LHCN-M2 (cell line): ENCODE measurements around the gene RASSF6. TPM values are rescaled to one million over a fixed set of nuclear protein-coding genes. Genes with fewer than 3 reads are reported as not detected.
A peak's percentile ranks its signal among the peaks of the same experiment; 100 is the strongest.
"Not testable (repeated sequence)": the region's sequence is repeated elsewhere in the genome, so short reads cannot be mapped to it uniquely, and the experiment has no call there.

Source experiments
- DNase-seq: peaks from one replicate; pipeline ENCODE4 v3.0.0-alpha.2; 2012; ENCODE audit warnings: low read depth
- polyA plus RNA-seq: library from polyadenylated mRNA; unstranded; fragments of >200 nt; gene quantifications from one replicate; pipeline ENCODE4 v1.2.1, GENCODE V29; 2012; ENCODE audit warnings: missing spikeins
- total RNA-seq: library from RNA; depleted of rRNA; stranded (reverse); fragments of >200 nt; gene quantifications from 2 replicates; pipeline ENCODE4 v1.2.3, GENCODE V29; 2014; rRNA removed

The RASSF6 gene, protein sequence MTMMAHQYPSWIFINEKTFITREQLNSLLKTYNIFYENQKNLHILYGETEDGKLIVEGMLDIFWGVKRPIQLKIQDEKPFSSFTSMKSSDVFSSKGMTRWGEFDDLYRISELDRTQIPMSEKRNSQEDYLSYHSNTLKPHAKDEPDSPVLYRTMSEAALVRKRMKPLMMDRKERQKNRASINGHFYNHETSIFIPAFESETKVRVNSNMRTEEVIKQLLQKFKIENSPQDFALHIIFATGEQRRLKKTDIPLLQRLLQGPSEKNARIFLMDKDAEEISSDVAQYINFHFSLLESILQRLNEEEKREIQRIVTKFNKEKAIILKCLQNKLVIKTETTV
- 0.17 and 0.51 TPM in 2 replicates for total RNA-seq
- polyA plus RNA-seq, result not detected

DNA sequence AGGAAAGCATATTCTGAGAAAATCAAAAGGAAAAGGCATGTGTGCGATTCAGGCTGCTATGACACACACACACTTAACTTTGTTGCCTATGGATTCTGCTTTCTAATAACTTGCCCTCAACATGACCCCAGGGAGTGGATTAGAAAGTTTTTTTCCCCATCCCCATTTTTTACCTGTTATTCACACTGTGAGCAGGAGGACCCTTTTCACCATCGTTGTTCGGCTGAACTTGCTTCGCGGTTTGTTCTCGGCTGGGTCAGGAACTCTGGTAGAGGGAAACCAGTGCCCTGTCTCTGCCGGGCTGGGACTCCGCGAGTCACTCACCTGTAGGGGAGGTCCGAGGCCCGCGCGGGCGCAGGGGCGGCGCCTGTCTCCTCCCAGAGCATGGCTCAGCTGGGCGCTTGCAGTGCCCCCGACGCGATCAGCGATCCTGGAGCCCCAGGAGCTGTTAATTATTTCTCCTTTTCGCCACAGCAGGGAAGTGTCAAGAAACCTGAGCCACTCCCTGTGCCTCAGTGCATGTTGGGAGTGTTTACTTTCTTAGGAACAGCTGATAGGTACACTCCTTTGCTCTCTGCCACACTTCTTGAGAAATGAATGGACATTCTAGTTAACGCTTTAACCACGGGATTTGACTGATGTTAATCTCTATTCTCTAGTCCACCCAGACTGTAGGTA, at the start of gene RASSF6:
RASSF6 (minus strand) TSS at position 322 of the 678 bp plus-strand sequence. CDS start 8,641 bp downstream, outside the sequence.
- DNase-seq, result no peak

DNA sequence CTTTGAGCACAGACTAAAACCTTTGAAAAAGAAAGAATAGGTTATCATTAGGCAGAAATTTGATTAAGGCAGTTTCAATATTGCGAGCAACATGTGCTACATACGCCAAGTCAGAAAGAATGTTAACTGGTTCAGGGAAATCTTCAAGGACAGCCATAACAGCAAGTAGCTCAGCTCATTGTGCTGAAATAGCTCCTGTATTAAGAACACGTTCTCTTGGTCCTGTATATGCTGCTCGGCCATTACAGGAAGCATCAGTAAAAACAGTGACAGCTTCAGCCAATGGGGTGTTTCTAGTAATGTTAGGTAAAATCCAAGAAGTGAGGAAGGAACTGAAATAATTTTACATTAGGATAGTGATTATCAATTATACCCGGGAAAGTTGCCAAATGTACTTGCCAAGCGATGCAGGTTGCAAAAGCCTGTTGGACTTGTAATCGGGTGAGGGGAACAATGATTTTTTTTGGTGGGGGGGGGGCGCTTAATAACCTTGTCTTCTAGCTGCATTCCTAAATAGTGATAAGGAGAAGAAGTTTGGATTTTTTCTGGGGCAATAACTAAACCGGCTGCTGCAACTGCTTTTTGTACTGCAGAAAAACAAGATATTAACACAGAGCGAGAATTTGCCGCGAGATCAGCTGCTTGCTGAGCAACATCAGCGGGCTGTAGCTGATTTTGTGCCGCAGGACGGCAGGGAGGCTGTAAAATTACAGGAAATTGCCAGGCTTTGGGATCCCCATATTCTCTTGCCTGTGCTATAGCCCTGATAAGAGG, 49.4 kb upstream of the RASSF6 start:
- DNase-seq, result no peak

DNA sequence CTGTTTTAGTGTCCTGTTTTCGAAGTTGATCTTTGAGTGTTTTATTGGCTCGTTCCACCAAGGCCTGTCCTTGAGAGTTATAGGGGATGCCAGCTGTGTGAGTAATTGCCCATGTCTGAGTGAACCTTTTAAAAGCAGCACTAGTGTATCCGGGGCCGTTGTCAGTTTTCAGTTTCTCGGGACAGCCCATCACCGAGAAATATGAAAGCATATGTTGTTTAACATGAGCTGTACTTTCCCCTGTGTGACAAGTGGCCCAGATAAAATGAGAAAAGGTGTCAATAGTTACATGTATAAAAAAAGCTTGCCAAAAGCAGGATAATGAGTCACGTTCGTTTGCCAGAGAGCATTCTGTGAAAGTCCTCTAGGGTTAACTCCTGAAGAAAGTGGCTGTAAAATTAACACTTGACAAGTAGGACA, 48.6 kb upstream of the RASSF6 start:
- DNase-seq, result no peak

DNA sequence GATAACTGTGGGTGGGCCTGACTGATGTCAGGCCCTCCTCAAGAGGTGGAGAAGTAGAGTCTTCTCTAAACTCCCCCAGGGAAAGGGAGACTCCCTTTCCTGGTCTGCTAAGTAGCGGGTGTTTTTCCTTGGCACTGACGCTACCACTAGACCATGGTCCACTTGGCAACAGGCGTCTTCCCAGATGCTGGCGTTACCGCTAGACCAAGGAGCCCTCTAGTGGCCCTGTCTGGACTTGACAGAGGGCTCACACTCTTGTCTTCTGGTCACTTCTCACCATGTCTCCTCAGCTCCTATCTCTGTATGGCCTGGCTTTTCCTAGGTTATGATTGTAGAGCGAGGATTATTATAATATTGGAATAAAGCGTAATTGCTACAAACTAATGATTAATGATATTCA, 45.7 kb upstream of the RASSF6 start:
- not testable (repeated sequence) for DNase-seq

DNA sequence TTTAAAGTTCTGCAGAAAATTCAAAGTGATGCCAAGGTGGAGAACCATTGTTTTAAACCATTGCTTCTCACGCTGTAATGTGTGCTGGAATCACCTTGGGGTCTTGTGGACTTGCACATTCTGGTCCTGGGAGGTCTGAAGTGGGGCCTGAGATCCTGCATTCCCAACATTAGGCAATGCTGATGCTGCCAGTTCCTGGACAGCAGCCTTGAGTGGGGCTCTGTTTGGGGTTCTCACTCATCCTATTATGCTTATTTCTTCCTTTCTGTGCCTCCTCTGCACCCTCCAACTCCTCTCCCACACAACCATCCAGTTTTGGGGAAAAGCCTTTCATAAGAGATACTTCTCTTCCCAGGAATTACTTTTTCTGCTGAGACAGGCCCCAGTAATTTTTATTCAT, 44.2 kb upstream of the RASSF6 start:
- DNase-seq, result no peak

DNA sequence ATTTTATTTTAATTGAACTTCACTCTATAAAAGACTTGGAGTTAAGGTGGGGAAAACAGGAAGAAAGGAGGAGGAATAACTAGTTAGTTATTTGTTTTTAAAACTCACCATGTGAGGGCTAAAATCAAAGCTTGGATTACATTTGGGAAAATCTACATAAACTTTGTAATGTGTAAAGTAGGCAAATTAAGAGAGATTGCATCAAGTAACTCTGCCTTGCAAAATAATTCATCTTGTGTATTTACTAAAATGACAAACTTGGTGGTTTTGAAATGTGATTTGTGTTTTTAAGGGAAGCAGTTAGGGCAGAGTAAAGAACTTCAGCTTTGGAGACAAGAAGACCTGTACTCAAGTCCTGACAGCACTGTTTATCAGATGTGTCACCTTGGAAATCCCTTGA, 43.3 kb upstream of the RASSF6 start:
- DNase-seq, result no peak

DNA sequence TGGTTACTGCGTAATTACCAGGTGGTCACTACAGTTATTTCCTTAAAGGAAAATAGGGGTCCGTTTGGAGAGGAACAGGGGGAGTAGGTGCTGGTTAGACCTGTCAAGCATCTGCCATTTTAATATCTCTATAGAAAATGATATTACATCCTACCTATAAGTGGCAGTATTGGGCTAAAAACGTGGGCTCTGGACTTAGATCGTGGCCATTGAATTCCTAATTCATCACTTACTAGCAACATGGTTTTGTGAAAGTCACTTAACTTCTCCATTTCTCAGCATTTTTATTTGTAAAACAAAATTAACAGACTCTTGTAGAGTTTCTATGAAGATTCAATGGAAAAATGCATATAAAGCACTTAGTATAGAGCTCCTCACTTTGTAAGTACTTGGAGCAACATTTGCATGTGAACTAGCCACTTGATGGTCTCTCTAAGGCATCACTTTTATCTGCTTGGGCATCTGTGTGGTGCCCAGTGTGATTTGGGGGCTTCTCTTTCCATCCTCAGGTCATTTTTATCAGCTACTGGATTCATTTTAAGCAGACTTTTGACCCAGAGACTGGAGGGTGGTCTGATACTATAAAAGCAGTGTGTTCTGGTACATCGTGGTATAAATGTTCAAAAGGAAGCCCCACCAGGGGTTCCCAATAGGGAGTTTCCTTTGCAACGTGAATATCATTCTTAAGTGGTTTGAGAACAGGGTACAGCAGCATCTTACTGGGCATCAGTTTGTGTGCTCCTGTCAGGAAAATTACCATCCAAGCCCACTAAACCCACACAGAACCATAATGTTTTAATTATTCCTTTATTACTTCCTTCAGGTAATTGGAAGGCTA, 42.7 kb upstream of the RASSF6 start:
- DNase-seq, result peak; percentile 67

DNA sequence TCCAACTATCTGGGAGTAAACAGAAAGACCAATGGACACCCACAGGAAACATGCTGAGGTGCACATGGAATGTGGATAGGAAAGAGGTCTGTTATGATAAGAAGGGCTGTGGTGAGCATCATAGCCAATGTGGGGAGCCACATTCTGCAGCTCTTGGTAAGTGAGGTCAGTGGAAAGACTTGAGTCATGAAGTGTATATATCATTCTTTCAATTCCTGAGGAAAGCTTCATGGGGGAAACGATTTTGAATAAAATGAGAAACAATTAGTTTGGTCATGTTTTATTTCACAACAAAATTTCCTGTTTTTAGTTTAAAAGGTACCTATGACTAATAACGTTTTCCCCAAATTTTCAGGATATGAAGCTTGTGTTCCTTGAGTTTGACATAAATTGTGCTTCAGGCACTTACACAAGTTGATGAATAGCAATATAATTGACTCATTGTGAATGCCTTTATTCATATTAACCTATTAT, 41.4 kb upstream of the RASSF6 start:
- DNase-seq, result peak; percentile 99

DNA sequence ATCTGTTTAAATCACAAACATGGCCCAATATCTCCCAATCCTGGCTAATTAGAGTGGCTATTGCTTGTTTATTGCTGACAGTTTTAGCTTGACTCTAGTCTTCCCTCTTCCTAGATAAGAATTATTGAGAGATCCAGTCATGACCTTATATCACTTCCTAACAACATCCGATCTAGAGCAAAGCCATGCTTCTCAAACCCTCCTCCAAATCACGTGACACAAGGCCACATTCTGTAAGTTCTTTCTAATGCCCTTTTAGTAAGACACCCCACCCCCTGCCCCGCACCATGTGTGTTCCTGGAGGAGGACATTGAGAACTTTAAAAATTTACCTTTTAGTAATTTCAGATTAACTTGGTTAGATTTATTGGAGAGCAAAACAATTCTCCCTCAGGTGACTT, 40.6 kb upstream of the RASSF6 start:
- DNase-seq, result no peak

DNA sequence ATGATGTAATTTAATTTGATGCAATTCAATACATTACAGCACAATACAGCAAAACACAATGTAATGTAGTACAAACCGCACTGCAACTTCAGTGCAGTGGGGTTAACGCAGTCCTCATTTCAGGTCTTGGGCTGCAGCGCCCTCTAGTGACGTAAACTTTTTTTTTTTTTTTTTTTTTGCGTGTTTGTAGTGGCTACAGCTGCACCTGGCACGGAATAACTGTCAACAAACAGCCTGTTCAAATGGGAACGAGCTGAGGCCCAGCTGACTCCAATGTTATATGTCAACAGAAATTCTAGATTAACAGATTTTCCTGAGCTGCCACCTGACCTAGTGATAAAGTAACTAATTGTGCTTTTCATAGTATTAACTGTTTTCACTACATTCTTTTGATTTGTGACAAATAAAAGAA, 33.5 kb upstream of the RASSF6 start:
- DNase-seq, result peak; percentile 82

DNA sequence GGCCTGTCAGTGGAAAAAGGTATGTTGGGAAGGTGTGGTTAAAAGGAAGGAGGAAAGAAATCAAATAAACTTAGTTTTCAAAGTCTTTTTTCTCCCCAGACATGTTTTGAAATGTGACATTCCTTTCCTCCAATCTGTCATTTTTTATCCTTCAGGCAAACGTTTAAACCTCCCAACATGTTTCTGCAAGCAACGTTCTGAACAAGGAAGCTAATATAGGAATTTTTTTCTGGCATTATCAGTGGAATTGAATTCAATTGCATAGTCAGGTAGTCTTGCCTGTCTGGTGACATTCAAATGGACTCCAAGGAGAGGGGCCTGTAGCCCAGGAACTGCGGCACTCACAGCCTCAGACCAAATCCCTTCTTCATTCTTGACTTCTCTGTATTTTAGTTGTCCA, 30.0 kb upstream of the RASSF6 start:
- no peak for DNase-seq

DNA sequence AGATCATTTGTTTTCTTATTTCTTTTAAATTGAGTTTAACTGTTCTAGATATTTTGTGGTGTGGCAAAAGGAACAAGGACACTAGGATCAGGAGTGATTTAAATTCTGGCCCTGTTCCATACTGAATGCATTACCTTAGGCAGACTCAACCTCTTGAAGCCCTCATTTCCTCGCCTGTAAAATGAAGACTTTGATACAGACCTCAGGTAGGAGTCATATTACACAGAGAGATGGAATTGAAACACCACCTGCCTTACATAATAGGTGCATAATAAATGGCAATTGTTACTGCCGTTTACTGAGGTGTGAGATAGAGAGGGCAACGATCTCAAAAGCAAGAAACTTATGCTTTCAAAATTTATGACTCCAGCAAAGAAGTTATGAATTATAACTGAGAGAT, 28.2 kb upstream of the RASSF6 start:
- DNase-seq, result no peak

DNA sequence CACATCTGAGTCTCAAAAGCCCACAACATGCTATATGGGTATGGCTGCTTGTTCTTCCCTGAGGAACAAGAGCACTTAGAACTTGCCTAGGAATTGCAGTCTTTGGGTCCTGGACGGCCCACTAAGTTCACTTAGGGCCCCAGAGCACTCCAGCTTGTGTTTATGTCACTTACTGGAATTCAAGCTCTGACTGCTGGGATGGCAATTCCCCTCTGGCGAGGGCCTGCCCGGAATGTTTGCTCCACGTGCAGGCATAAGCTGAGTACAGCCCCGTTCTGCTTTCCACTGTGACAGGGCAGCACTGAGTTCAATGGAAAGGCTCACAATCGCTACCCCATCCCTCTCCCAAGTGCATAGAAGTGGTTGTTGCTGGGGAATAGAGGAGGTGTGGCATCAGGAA, 25.9 kb upstream of the RASSF6 start:
- no peak for DNase-seq

DNA sequence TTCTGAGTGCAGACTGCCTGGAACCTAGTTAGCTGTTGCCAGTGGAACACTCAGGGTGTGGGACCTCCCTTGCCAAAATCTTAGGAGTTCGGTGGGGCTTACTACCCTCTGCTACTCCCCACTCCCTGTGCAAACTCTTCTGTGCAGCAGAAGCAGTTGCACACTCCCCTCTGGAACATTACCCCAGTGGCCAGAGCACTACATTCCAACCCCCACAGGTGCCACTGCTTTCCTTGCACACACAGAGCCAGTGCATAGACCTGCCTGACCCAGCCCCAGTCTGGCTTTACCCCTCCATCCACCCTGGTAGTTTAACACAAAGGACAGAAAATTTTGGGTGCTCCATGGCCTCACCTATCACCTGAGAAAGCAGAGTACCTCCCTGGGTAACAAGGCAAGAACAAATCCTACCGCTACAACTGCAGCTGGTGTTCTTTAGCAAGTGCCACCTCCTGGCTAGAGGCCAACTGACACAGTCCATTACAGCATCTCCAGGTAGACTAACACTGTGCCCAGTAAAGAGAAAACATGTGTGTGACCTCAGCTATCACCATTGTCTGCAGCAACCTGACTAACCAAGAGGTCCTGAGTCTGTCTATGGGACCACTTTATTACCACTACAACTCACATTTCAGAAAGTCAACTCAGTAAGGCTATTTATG, 11.5 kb upstream of the RASSF6 start:
- no peak for DNase-seq

DNA sequence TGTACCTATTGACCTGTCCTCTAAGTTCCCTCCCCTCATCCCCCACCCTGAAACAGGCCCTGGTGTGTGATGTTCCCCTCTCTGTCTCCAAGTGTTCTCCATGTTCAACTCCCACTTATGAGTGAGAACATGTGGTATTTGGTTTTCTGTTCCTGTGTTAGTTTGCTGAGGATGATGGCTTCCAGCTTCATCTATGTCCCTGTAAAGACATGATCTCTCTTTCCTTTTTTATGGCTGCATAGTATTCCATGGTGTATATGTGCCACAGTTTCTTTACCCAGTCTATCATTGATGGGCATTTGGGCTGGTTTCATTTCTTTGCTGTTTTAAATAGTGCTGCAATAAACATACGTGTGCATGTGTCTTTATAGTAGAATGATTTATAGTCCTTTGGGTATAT, 8.6 kb upstream of the RASSF6 start:
- DNase-seq, result not testable (repeated sequence)

DNA sequence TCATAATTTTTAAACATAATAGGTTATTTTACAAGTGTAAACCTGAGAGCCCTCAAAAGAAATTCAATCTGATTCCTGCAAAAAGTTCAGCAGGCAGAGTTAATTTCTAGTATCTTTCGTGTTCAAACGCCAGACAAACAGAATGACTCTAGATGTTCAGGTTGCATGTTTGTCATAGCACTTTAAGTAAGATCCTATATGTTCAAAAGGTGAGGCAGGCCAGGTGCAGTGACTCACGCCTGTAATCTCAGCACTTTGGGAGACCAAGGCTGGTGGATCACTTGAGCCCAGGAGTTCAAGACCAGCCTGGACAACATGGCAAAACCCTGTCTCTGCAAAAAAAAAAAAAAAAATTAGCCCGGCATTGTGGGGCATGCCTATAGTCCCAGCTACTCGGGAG, 1.1 kb upstream of the RASSF6 start:
- no peak for DNase-seq

DNA sequence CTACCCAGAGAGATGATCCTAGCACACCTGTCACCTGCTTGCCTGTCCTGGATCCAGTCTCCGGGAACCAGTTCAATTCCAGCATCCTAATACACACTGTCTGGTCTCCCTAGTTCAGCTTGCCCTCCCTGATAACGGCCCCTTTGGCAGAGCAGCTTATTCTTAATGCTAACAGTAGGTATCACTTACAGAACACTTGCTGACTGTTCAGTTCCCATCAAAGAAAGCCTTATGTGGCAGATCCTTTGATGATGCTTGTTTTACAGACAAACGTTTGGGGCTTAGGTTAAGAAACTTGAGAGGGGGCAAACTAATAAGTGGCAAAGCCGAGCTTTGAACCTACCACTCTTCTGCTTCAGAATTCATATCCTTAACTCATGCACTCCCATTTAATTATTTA, 890 bp downstream of the RASSF6 start:
- no peak for DNase-seq

DNA sequence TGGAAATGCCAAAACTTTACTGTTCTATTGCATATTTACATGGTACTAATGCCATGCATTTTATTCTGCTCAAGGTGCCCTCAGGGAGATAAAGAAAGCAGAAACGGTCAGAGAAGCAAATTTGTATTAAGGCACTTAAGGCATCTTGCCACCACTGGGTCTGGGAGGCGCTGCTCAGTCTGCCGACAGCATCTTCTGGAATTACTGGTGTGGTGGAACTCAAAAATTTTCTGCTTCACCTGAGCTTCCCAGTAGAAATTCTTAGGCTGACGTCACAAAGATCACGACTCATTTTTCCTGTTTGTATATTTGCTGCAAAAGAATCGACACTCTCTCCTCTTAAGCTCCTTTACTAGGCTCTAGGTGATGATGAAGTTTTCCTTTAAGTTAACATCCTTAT, 3.0 kb downstream of the RASSF6 start:
- no peak for DNase-seq

DNA sequence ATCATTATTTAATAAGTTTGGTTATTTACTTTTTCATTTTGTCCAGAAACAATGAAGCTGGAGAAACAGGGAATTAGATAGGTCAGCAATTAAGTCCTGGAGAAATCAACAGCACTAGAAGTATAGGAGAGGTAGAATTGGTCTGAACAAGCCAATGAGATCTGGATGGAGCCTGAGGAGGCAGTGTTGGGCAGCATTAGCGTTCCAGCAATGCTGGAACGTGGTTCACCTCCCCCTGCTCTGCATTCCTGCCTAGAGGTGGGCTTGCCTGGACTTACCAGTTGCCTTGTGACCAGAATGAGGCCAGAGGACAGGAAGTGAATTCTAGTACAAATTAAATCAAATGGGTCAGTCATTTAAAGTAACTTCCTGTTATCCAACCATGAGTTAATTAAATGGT, 4.6 kb downstream of the RASSF6 start:
- DNase-seq, result no peak

DNA sequence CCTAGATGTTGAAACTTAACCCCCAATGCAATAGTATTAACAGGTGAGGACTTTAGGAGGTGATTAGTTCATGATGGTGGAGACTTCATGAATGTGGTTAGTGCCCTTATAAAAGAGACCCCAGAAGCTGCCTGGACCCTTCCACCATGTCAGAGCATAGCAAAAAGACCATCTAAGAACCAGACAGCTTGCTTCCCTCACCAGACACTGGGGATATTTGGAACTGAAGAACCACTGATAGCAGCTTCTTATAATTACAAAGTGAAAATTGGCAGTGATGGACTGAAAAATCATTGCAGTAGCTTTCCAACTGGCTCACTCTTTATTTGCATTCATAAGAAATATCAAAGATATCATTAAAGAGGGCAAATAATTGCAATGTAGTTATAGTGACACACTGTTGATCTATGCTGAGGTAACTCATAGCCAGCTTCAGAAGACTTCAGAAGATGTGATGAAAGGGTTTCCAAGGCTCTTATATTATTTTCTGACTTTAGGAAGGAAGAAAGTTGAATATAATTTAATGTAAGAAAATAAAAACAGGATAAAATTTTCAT, 5.8 kb downstream of the RASSF6 start:
- DNase-seq, result no peak

DNA sequence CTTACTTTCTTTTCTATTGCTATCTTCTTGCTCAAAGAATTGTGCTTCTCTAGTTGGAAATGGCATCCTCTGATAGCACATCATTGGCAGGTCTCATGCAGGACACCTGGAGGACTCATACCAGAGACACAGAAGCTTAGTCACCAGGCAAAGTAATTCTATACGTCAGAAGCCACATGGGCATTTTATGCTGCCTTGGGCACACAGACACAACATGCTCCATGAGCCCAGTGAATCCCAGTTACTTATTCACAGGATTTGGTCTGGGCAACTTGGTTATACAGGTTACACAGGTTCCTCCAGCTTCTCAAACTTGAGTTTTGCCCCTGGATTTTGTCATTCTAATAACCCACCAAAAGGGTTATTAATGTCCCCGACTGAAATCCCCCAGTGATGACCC, 7.1 kb downstream of the RASSF6 start:
- no peak for DNase-seq
